ENCODE results near the gene TTYH3. TPM values are rescaled to one million over a fixed set of nuclear protein-coding genes. Genes with fewer than 3 reads are reported as not detected.
A peak's percentile ranks its signal among the peaks of the same experiment; 100 is the strongest.

TTYH3 gene
- total RNA-seq, 1 donor from 2014 or later, result 32.0 TPM

DNA sequence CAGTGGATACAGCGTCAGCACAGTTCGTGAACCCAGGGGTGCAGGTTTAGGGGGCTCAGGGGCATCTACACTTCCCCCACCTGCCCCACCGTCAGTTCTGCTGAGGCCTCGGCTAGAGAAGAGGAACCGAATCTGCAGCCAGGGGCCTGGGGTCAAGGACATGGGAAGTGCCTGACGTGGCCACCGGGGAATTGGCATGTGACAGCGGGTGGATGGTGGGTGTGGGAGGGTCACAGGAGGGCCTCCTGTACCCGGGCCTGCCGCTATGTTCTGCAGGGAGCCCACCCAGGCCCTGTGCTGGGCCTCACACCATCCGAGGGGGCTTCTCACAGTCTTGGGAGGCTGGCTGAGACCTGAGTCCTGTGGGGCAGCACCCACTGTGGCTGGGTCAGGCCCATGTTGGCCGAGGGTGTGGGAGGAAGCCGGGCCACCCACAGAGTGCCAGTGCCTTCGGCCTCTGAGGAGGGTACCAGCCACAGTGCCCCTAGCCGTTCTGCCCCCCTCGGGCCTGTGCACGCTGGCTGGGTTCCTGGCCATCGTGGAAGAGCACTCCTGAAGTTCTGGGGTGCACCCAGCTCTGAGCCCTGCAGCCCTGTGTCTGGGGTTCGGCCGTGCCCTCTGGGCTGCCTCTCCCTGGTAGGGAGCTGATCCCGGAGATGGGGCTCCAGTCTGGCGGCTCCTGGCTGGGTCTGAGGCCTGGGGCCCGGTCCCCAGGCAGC lies 5.9 kb downstream of the TTYH3 start:
- Mint-ChIP-seq H3K36me3 (ENCODE audit: low read depth) (no peaks in the 10 kb centered on the region), H3K4me3 (no peak overlapping the region), H3K27ac (no peak overlapping the region), H3K4me1 (ENCODE audit: low read depth) (peaks cover 10% of the 10 kb centered on the region), H3K27me3 (ENCODE audit: insufficient read depth) (no peaks in the 10 kb centered on the region), H3K9me3 (no peaks in the 10 kb centered on the region)
- DNase-seq (ENCODE audit: low spot score), result no peak
- intact Hi-C loops (cut with micrococcal nuclease), result no loop called here

DNA sequence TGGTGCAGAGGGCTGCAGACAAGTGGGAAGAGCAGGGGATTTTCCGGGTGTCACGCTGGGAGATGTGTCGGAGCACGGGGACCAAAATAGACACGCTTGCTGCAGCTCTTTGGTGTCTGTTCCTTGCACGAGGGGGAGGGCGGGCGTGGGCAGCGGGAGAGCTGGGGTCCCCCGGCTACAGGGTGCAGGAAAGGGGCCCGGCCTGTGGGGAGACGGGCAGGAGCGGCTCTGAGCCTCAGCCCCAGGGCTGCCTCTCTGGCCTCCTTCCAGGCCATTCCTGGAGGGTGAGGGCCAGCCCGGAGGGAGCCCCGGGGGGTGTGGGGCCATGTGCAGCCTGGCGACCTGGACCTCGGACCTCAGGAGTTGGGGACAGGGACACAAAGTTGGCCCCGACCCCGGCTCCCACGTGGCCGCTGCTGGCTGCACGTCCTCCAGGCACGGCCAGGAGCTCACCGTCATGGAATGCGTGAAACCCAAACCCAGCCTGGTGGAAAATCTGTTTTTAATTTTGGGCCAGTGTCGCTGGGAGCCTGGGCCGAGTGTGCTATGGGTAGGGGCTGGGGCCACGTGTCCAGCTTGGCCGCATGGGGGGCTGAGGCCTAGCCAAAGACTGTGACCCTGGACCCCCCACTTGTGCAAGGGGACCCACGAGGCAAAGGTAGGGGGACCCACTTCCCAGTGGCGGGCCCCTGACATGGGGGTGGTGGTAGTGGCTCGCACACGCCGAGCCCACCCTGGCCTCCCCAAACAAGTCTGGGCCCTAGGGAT lies 6.6 kb downstream of the TTYH3 start:
- Mint-ChIP-seq H3K36me3 (ENCODE audit: low read depth) (no peaks in the 10 kb centered on the region), H3K9me3 (no peaks in the 10 kb centered on the region), H3K4me1 (ENCODE audit: low read depth) (peaks cover 6% of the 10 kb centered on the region), H3K4me3 (no peak overlapping the region), H3K27me3 (ENCODE audit: insufficient read depth) (no peaks in the 10 kb centered on the region), H3K27ac (no peak overlapping the region)
- intact Hi-C loops (cut with micrococcal nuclease), result no loop called here
- no peak for DNase-seq (ENCODE audit: low spot score)

DNA sequence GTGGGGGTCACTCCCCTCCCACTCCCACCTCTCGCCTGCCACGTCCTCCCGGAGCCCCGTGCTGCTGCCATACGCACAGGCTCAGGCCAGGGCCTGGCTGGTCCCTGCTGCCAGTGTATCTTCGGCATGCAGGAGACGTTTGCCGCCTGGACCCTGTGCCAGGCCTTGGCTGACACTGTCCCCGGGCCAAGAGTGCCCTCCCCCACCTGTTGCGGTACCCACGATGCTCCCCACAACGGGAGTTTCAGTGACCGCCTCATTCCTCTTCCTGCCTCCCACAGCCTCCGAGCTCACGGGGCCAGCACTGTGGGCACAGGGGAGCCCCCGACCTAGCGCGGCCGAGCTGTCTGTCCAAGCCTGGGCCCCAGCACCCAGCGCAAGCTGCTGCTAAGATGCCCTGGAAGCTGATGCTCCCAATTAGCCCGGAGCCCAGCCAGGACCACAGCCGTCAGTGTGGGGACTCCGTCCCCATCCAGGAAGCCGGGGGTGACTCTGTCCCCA lies 7.4 kb downstream of the TTYH3 start:
- H3K9me3 Mint-ChIP-seq, result no peaks in the 10 kb centered on the region
- no peak overlapping the region for H3K4me3 Mint-ChIP-seq
- H3K27me3 Mint-ChIP-seq (ENCODE audit: insufficient read depth), result no peaks in the 10 kb centered on the region
- intact Hi-C loops (cut with micrococcal nuclease), result no loop called here
- DNase-seq (ENCODE audit: low spot score), result no peak
- no peaks in the 10 kb centered on the region for H3K36me3 Mint-ChIP-seq (ENCODE audit: low read depth)
- H3K27ac Mint-ChIP-seq, result no peak overlapping the region
- no peaks in the 10 kb centered on the region for H3K4me1 Mint-ChIP-seq (ENCODE audit: low read depth)

DNA sequence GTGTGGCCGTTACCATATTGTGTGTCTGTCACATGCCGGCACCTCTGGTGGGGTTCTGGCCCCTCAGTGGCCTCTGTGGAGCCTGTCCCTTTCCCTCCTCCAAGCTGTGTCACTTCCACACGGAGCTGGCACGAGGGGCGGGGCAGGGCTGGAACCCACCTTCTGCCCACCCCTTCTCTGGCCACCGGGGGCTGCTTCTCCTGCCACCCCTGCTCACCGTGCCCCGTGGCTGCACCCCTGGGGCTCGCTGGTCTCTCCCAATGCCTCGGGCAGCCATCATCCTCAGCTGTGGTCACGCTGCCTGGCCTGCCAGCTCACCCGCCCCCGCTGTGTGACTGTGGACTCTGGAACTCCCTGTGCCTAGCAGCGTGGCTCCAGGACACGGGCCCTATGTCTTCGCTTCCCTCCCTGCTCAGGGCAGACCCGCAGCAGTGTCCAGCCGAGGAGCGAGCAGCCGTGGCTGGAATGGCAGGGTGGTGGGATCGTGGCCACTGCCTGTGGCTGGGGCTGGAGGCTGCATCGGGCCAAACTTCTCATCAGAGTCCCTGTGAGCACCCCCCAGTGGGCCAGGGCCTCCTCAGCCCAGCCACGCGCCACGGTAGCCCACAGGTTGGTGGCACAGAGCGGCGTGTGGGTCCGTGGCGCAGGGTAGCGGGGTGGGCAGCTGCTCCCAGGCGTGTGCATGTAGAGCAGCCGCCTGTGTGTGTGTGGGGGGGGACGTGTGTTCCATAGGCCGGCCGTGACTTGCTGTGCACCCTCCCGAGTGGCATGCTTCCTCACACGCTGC lies 8.1 kb downstream of the TTYH3 start:
- Mint-ChIP-seq H3K36me3 (ENCODE audit: low read depth) (no peaks in the 10 kb centered on the region), H3K4me3 (no peak overlapping the region), H3K27ac (no peak overlapping the region), H3K9me3 (no peaks in the 10 kb centered on the region), H3K27me3 (ENCODE audit: insufficient read depth) (no peaks in the 10 kb centered on the region), H3K4me1 (ENCODE audit: low read depth) (peaks cover 2% of the 10 kb centered on the region)
- no peak for DNase-seq (ENCODE audit: low spot score)
- intact Hi-C loops (cut with micrococcal nuclease), result no loop called here

DNA sequence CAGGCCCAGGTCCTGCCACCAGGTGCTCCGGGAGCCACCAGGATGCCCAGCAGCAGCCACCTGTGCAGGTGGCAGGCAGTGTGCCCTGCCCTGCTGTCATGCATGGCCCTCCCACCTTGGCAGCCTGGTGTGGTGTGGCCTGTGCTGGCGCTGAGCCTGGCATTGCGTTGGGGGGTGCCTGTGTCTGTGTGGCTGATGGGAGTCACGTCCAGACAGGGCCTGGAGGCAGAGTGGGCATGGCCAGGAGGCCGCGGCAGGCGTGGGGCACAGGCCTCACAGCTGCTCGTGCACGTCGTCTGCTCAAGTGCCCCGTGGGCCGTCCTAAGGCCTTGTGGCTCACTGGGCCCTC lies 8.7 kb downstream of the TTYH3 start:
- no peak for DNase-seq (ENCODE audit: low spot score)
- H3K27ac Mint-ChIP-seq, result no peak overlapping the region
- peaks cover 8% of the 10 kb centered on the region for H3K4me1 Mint-ChIP-seq (ENCODE audit: low read depth)
- no peaks in the 10 kb centered on the region for H3K27me3 Mint-ChIP-seq (ENCODE audit: insufficient read depth)
- H3K36me3 Mint-ChIP-seq (ENCODE audit: low read depth), result no peaks in the 10 kb centered on the region
- no peaks in the 10 kb centered on the region for H3K9me3 Mint-ChIP-seq
- H3K4me3 Mint-ChIP-seq, result no peak overlapping the region
- intact Hi-C loops (cut with micrococcal nuclease), result no loop called here

DNA sequence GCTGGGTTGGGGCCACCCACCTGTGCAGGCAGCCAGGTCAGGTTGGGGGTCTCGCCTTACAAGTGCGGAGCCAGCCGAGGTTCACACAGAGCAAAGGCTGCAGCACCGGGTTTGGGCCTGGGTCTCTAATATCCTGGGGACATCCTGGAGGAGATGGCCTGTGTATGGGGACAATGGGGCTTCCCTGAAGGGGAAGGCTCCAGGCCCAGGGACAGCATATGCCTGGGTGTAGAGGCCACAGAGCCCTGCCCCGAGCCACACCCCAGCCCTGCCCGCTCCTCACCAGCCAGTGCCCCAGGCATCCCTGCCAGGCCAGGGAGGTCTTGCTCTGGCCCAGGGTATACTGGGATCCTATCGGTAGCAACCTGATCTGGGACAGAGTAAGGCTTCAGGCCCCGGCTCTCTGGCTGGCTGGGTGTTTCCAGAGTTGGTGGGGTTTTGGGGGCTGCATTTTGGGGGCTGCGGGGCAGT lies 9.1 kb downstream of the TTYH3 start:
- intact Hi-C loops (cut with micrococcal nuclease), result no loop called here
- H3K4me3 Mint-ChIP-seq, result no peak overlapping the region
- H3K27me3 Mint-ChIP-seq (ENCODE audit: insufficient read depth), result no peaks in the 10 kb centered on the region
- peaks cover 11% of the 10 kb centered on the region for H3K4me1 Mint-ChIP-seq (ENCODE audit: low read depth)
- H3K36me3 Mint-ChIP-seq (ENCODE audit: low read depth), result no peaks in the 10 kb centered on the region
- no peak overlapping the region for H3K27ac Mint-ChIP-seq
- DNase-seq (ENCODE audit: low spot score), result no peak
- no peaks in the 10 kb centered on the region for H3K9me3 Mint-ChIP-seq

DNA sequence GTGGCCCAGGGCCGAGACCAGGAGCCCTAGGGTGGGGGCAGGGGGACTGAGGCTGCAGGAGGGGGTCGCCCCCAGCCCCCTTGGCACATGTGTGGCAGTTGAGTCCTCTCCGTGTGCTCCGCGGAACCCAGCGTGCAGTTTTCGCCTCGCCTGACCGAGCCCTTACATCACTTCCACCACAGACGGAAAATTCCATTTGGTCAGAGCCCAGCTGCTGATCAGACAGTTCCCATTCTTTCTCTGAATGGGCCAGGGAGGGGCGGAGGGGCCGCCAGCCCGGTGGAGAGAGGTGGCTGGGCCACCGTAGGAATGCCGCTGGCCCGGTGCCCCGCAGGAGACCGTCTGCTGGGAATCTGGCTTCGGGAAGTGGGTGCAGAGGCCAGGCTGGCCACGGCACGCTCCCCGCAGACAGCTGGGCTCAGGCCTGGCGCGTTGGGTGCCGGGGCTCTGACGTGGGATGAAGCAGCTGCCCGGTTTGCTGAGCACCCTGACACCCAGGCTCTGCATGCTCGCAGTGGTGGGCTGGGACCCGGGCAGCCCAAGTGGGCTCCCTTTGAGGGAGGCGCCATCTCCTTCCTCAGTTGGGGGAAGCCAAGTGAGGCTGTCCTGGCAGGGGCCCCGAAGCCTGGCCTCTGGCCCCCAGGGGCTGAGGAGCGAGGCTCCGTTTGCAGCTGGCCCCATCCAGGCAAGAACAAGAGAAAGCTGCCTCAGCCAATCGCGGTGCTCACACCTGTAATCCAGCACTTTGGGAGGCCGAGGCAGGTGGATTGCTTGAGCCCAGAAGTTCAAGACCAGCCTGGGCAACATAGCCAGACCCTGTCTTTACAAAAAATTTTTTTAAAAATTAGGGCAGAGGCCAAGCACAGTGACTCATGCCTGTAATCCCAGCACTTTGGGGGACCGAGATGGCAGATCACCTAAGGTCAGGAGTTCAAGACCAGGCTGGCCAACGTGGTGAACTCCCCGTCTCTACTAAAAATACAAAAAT lies 9.9 kb downstream of the TTYH3 start:
- H3K4me3 Mint-ChIP-seq, result no peak overlapping the region
- H3K27me3 Mint-ChIP-seq (ENCODE audit: insufficient read depth), result no peaks in the 10 kb centered on the region
- intact Hi-C loops (cut with micrococcal nuclease), result no loop called here
- no peak overlapping the region for H3K27ac Mint-ChIP-seq
- H3K9me3 Mint-ChIP-seq, result no peaks in the 10 kb centered on the region
- no peaks in the 10 kb centered on the region for H3K36me3 Mint-ChIP-seq (ENCODE audit: low read depth)
- DNase-seq (ENCODE audit: low spot score), result no peak
- peaks cover 11% of the 10 kb centered on the region for H3K4me1 Mint-ChIP-seq (ENCODE audit: low read depth)

DNA sequence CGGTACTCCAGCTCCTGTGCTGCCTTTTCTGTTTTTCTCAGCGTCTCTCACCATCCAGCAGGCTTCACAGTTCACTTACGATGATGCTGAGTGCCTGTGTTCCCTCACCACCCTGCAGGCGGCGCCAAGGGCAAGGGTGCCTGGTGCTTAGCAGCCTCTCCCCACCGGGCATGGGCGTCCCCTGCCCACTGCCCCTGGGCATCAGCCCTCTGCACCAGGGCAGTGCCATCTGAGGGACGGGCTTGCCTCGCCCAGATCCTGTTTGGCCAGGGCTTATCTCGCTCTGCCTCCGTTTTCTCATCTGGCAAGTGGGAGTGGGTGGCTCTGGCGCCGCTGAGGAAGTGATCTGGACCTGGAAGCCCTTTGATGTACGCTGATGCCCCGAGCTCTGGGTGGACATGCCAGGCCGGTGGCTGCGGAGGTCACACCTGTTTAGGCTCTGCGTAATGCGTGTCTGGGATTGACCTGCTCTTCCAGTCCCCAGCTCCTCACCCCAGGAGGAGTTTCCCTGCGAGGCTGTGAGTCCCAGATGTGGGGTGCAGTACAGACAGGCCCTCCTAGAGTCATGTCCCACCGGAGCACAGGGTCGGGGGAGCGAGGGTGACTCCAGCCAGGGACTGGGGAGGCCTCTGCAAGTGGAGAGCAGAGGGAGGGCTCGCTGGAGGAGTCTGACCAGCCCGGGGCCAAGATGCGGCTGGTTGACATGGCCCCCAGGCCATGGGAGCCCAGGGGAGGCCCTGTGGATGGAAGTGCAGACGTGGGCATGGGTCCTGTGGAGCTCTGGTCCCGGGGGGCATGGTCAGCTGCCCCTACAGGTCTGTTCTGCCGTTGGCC lies 11.8 kb downstream of the TTYH3 start:
- Mint-ChIP-seq H3K4me3 (no peak overlapping the region), H3K9me3 (no peaks in the 10 kb centered on the region), H3K27ac (no peak overlapping the region), H3K27me3 (ENCODE audit: insufficient read depth) (no peaks in the 10 kb centered on the region), H3K36me3 (ENCODE audit: low read depth) (no peaks in the 10 kb centered on the region), H3K4me1 (ENCODE audit: low read depth) (peaks cover 11% of the 10 kb centered on the region)
- intact Hi-C loops (cut with micrococcal nuclease), result no loop called here
- DNase-seq (ENCODE audit: low spot score), result no peak

DNA sequence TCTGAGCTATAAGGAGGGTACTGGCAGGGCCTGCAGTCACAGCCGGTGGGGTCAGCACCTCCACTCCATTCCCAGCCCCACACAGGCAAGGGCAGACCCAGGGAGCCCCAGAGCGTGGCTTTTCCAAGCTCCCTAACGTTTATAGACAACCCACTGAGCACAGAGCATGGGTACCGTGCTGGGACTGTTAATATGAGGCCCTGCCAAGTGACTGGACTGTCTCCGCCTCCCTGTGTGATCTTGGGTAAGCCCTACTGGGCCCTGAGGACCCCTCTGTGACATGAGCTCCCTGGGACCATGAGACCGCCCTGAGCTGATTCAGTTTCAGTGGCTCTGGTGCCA lies 12.4 kb downstream of the TTYH3 start:
- H3K27ac Mint-ChIP-seq, result no peak overlapping the region
- no peaks in the 10 kb centered on the region for H3K27me3 Mint-ChIP-seq (ENCODE audit: insufficient read depth)
- no peaks in the 10 kb centered on the region for H3K36me3 Mint-ChIP-seq (ENCODE audit: low read depth)
- no peak overlapping the region for H3K4me3 Mint-ChIP-seq
- no peaks in the 10 kb centered on the region for H3K9me3 Mint-ChIP-seq
- peaks cover 11% of the 10 kb centered on the region for H3K4me1 Mint-ChIP-seq (ENCODE audit: low read depth)
- DNase-seq (ENCODE audit: low spot score), result no peak
- intact Hi-C loops (cut with micrococcal nuclease), result no loop called here

DNA sequence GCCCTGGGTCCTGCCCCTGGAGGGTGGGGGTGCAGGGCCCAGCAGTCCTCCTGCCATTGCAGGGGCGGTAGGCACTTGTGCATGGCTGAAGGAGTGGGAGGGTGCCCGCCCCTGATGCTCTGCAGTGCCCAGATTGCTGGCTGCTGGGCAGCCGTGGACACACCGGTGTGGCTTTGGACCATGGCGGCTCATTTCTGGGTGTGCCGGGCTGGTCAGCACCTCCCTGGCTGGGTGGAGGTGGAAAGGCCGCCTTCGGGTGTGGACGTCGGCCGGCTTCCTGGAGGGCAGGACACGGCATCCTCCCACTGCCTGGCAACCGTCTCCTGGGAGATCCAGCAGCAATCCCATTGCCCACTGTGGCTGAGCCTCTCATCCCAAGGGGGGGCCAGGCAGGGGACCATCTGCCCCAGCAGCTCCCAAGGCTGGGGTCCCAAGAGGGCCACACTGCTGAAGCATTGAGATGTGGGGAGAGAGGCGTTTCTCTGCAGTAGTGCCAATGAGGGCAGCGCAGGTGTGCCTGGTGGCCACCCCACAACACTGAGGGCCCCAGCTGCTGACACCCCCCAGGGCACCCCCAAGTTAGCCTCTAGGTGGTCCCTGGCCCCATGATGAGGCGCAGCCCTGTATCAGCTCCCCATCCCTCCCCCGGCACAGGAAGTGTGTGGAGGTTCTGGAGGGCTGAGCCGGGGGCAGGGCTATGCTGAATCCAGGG lies 12.9 kb downstream of the TTYH3 start:
- Mint-ChIP-seq H3K9me3 (no peaks in the 10 kb centered on the region), H3K36me3 (ENCODE audit: low read depth) (no peaks in the 10 kb centered on the region), H3K4me3 (no peak overlapping the region), H3K4me1 (ENCODE audit: low read depth) (peaks cover 11% of the 10 kb centered on the region), H3K27ac (peak overlapping the region; percentile 78), H3K27me3 (ENCODE audit: insufficient read depth) (no peaks in the 10 kb centered on the region)
- intact Hi-C loops (cut with micrococcal nuclease), result no loop called here
- DNase-seq (ENCODE audit: low spot score), result no peak

DNA sequence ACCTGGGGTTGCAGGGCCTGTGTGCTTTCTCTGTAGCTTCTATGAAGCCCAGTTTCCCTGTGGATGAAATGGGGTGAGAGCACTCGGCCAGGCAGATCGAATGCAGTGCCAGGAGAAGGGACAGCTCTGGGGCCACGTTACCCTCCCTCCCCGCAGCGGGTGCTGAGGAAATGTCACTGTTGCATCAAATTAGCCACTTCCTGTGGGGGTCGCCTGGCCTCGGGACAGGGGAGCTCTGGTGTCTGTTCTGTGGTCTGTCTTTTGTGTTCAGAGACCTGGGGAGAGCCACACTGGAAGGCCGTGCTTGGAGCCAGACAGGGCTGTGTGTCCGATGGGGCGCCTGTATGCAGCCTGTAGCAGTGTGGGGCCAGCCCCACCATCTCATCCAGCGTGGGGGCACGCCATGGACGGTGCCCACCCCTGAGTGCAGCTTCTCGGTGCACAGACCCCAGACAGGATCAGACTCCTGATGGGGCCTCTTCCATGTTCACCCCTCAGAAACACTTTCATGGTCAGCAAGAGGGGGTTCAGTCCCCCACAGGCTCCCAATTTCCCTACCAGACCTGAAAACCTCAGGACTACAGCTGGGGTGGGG lies 13.6 kb downstream of the TTYH3 start:
- H3K4me3 Mint-ChIP-seq, result no peak overlapping the region
- H3K9me3 Mint-ChIP-seq, result no peaks in the 10 kb centered on the region
- peaks cover 11% of the 10 kb centered on the region for H3K4me1 Mint-ChIP-seq (ENCODE audit: low read depth)
- H3K27ac Mint-ChIP-seq, result peak overlapping the region; percentile 24
- DNase-seq (ENCODE audit: low spot score), result no peak
- intact Hi-C loops (cut with micrococcal nuclease), result no loop called here
- no peaks in the 10 kb centered on the region for H3K27me3 Mint-ChIP-seq (ENCODE audit: insufficient read depth)
- H3K36me3 Mint-ChIP-seq (ENCODE audit: low read depth), result no peaks in the 10 kb centered on the region
